H1 (cell line): ENCODE results near the gene SH3BP2. TPM values are rescaled to one million over a fixed set of nuclear protein-coding genes. Genes with fewer than 3 reads are reported as not detected.

Experiments
- HDAC2 ChIP-seq, 2 experiments: fragments of 300-600 bp in 1 of 2; sonication (generic) in 1 of 2; IDR thresholded peaks; 2 replicates each; pipeline ENCODE4 v1.6.1; 2011 to 2012; ENCODE audit warnings: low read depth in 2 of 2, low read length in 2 of 2, mild to moderate bottlenecking in 2 of 2, moderate library complexity in 2 of 2, borderline replicate concordance in 1 of 2, inconsistent platforms in 1 of 2
- KDM1A ChIP-seq: fragments of 200-600, 300-600 bp; sonication (generic); IDR thresholded peaks from 2 replicates; pipeline ENCODE4 v1.7.1; 2016; ENCODE audit warnings: mild to moderate bottlenecking, low read length, borderline replicate concordance
- NANOG ChIP-seq: IDR thresholded peaks from 2 replicates; pipeline ENCODE4 v1.6.1; 2011; ENCODE audit warnings: low read length, low read depth, mild to moderate bottlenecking, inconsistent platforms; ENCODE audit not compliant: insufficient read depth, poor library complexity, severe bottlenecking
- SIN3A ChIP-seq, 2 experiments: IDR thresholded peaks in 1 of 2; conservative IDR thresholded peaks in 1 of 2; 2 replicates each; pipeline ENCODE4 v1.6.1; 2011 to 2012; ENCODE audit warnings: low read length in 2 of 2, improper control_type of control experiment in 1 of 2, low read depth in 1 of 2, mild to moderate bottlenecking in 1 of 2
- TBP ChIP-seq: IDR thresholded peaks from 2 replicates; pipeline ENCODE4 v1.6.1; 2011; ENCODE audit warnings: low read depth, low read length, improper control_type of control experiment
- polyA plus RNA-seq, 7 experiments: library from polyadenylated mRNA; depleted of rRNA in 3 of 7; stranded (reverse) in 5 of 7; unstranded in 2 of 7; fragments of >200 nt in 5 of 7; fragments of 200-250 nt in 2 of 7; gene quantifications; 1 replicate in 5 of 7; 2 replicates in 1 of 7; 4 replicates in 1 of 7; pipeline versions ENCODE4 v1.2.1 to v1.2.3, GENCODE V29; 2011 to 2013; ENCODE audit warnings: missing spikeins in 2 of 7, mixed read lengths in 2 of 7
- total RNA-seq: library from RNA; stranded (reverse); fragmentation: NEBNext Ultra II Directional; extraction: Animal tissue kit (Norgen Biotek cat#: 25700); gene quantifications from 2 replicates; pipeline ENCODE4 v1.2.1, GENCODE V29; 2021

The SH3BP2 gene
- total and polyA plus RNA-seq, 2 of the 8 experiments (the other 6 are each of a cell fraction or from before 2014, with no cell fraction given): 27.4 to 31.4 TPM

- no peak for TF ChIP-seq KDM1A
- TF ChIP-seq TBP: no peak
- no peak for TF ChIP-seq SIN3A (conservative IDR thresholded peaks at IDR 0.05 in 1 of 2, IDR thresholded peaks at IDR 0.05 in 1 of 2; ENCODE audit: low read depth in 1 of 2, low read length in 2 of 2)
- no peak for TF ChIP-seq NANOG
- no peak for TF ChIP-seq HDAC2 (IDR thresholded peaks at IDR 0.05; ENCODE audit: borderline replicate concordance in 1 of 2, low read depth in 2 of 2, low read length in 2 of 2)
- TF ChIP-seq, all 59 proteins: peak for 0
Observed at GRCh38 chr4:2869659-2870058, 76.8 kb downstream of the SH3BP2 start (continued).
